Neural cell (in vitro differentiated cells): ENCODE results near the gene SYT17.

Experiments used
- EP300 ChIP-seq: fragments of 450-650 bp; conservative IDR thresholded peaks from 2 replicates; pipeline ENCODE4 v1.6.1; 2014; ENCODE audit warnings: antibody characterized with exemption, mild to moderate bottlenecking, moderate library complexity; ENCODE audit not compliant: poor library complexity, severe bottlenecking
- EZH2 ChIP-seq: fragments of 200-600, 300-800 bp; shearing (Covaris generic), sonication (generic); IDR thresholded peaks from 2 replicates; pipeline ENCODE4 v1.6.1; 2014; ENCODE audit warnings: antibody characterized with exemption, low read length, borderline replicate concordance, mild to moderate bottlenecking; ENCODE audit not compliant: insufficient read depth, poor library complexity, severe bottlenecking
- TAF1 ChIP-seq: IDR thresholded peaks from 2 replicates; pipeline ENCODE4 v1.6.1; 2012; ENCODE audit warnings: low read depth

DNA sequence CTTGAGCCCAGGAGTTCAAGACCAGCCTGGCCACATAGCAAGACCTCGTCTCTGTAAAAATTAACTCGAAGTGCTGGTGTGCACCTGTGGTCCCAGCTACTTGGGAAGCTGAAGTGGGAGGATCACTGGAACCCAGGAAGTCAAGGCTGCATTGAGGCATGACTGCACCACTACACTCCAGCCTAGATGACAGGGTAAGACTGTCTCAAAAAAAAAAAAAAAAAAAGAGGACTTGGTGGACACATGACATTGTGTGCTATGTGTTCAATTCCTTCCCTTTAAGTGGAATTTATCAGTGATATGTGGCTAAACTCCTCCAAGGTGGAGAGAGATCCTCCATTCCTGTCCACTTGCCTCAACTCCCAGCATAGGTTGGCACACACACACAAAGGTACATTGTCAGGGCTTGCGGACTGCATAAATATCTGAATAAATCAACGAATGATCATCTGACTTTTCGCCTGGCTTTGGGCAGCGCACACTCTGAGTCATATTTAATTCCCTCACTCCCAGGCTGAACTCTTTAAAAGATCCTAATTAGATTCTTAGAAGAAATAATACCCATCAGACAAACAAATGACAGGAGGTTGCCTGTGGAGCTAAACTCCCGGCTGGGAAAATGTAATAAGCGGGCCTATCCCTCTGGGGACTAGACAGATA lies 25.0 kb upstream of the SYT17 start:
- TF ChIP-seq TAF1 (no peak), EZH2 (no peak), EP300 (no peak)
